GM19099 (cell line): ENCODE measurements around the gene MEOX1.

Experiments used
- POLR2A ChIP-seq: IDR thresholded peaks from 3 replicates; pipeline ENCODE4 v1.6.1; 2011; ENCODE audit warnings: low read depth; ENCODE audit not compliant: insufficient read length; ENCODE audit errors: extremely low read depth

The MEOX1 gene

GRCh38 chr17:43644081-43644480, 17.6 kb downstream of the MEOX1 start:
- TF ChIP-seq POLR2A = no peak

GRCh38 chr17:43641416-43641815, 20.3 kb downstream of the MEOX1 start:
- TF ChIP-seq POLR2A = no peak

GRCh38 chr17:43640491-43641252, 21.1 kb downstream of the MEOX1 start:
- no peak for TF ChIP-seq POLR2A

GRCh38 chr17:43637563-43638323, 24.0 kb downstream of the MEOX1 start:
- no peak for TF ChIP-seq POLR2A

- no peak for TF ChIP-seq POLR2A
Measured at GRCh38 chr17:43636426-43636825, 25.3 kb downstream of the MEOX1 start.

- no peak for TF ChIP-seq POLR2A
Measured at GRCh38 chr17:43634591-43635125, 27.1 kb downstream of the MEOX1 start.

GRCh38 chr17:43632221-43632620, 29.5 kb downstream of the MEOX1 start:
- TF ChIP-seq POLR2A = no peak

GRCh38 chr17:43631429-43631828, 30.3 kb downstream of the MEOX1 start:
- TF ChIP-seq POLR2A = no peak

- no peak for TF ChIP-seq POLR2A
Measured at GRCh38 chr17:43628089-43628650, 33.6 kb downstream of the MEOX1 start.

GRCh38 chr17:43627653-43628052, 34.1 kb downstream of the MEOX1 start:
- TF ChIP-seq POLR2A = no peak

- TF ChIP-seq POLR2A = no peak
Measured at GRCh38 chr17:43626023-43626422, 35.7 kb downstream of the MEOX1 start.

GRCh38 chr17:43625606-43626005, 36.1 kb downstream of the MEOX1 start:
- no peak for TF ChIP-seq POLR2A

GRCh38 chr17:43620581-43620980, 41.1 kb downstream of the MEOX1 start:
- no peak for TF ChIP-seq POLR2A

GRCh38 chr17:43620147-43620546, 41.6 kb downstream of the MEOX1 start:
- no peak for TF ChIP-seq POLR2A

GRCh38 chr17:43619705-43620104, 42.0 kb downstream of the MEOX1 start:
- TF ChIP-seq POLR2A = no peak

GRCh38 chr17:43618276-43618675, 43.4 kb downstream of the MEOX1 start:
- no peak for TF ChIP-seq POLR2A
